Endothelial cell of umbilical vein (primary cell): Measurements from ENCODE around the gene KIAA1191. TPM values are rescaled to one million over a fixed set of nuclear protein-coding genes. Genes with fewer than 3 reads are reported as not detected.

Experiments
- BruUV-seq: library from RNA; stranded (reverse); fragments of 400-500 nt; replicated peaks from 2 replicates; lab custom pipeline; 2021; lab: Mats Ljungman, UMichigan
- CTCF ChIA-PET: fragments of 300-600, 350-600 bp; sonication (Branson Sonifier 250); formaldehyde crosslinking; loops from one replicate; lab custom pipeline; 2021; ENCODE audit warnings: antibody characterized with exemption, inconsistent platforms; lab: Charles Lee
- POLR2A ChIA-PET: fragments of 300-600, 350-600 bp; sonication (Branson Sonifier 250); formaldehyde crosslinking; loops from one replicate; lab custom pipeline; 2021; ENCODE audit warnings: antibody characterized with exemption, inconsistent platforms; lab: Charles Lee
- DNase-seq: peaks from one replicate; pipeline ENCODE4 v3.0.0-alpha.2; 2011; ENCODE audit warnings: low read depth, low spot score
- FAIRE-seq: peaks from 2 replicates; lab custom pipeline; 2011; peaks lifted over from hg19 to GRCh38; lab: Jason Lieb, UNC
- H2AFZ ChIP-seq: 2 replicates; pipeline ENCODE4 v1.6.0; 2012; ENCODE audit warnings: low read depth, low read length, control low read depth, inconsistent platforms
- H3K27ac ChIP-seq: 2 replicates; pipeline ENCODE4 v1.5.1; 2011; ENCODE audit warnings: low read depth, mild to moderate bottlenecking, control low read depth, low read length, moderate library complexity; ENCODE audit not compliant: insufficient read depth
- H3K27me3 ChIP-seq, 2 experiments: 2 replicates each; pipeline versions ENCODE4 v1.6.0 to v1.6.1; 2011; ENCODE audit warnings: low read length in 2 of 2, mixed read lengths in 1 of 2; ENCODE audit not compliant: control insufficient read depth in 2 of 2, insufficient read depth in 2 of 2
- H3K36me3 ChIP-seq, 2 experiments: 2 replicates in 1 of 2; 3 replicates in 1 of 2; pipeline ENCODE4 v1.5.1; 2011; ENCODE audit warnings: low read length in 2 of 2, mild to moderate bottlenecking in 1 of 2, moderate library complexity in 1 of 2; ENCODE audit not compliant: control insufficient read depth in 2 of 2, insufficient read depth in 2 of 2; ENCODE audit errors: extremely low read depth in 1 of 2
- H3K4me1 ChIP-seq: 3 replicates; pipeline ENCODE4 v1.5.1; 2011; ENCODE audit warnings: mild to moderate bottlenecking, low read length; ENCODE audit not compliant: control insufficient read depth, insufficient read depth; ENCODE audit errors: extremely low read depth
- H3K4me2 ChIP-seq: 2 replicates; pipeline ENCODE4 v1.6.1; 2011; ENCODE audit warnings: low read length, control low read depth, mixed read lengths; ENCODE audit not compliant: insufficient read depth
- H3K4me3 ChIP-seq, 3 experiments: fragments of 200-600 bp in 1 of 3; sonication (generic), shearing (Covaris generic) in 1 of 3; replicated peaks in 1 of 3; 2 replicates each; pipeline ENCODE4 v1.5.1; 2011 to 2016; ENCODE audit warnings: control low read depth in 3 of 3, low read length in 3 of 3, mild to moderate bottlenecking in 2 of 3, inconsistent platforms in 1 of 3, low read depth in 1 of 3, moderate library complexity in 1 of 3; ENCODE audit not compliant: insufficient read depth in 1 of 3
- H3K79me2 ChIP-seq: 2 replicates; pipeline ENCODE4 v1.6.0; 2012; ENCODE audit warnings: low read length, inconsistent platforms; ENCODE audit not compliant: control insufficient read depth, insufficient read depth
- H3K9ac ChIP-seq: replicated peaks from 2 replicates; pipeline ENCODE3; 2011; ENCODE audit warnings: low read length, control low read depth; ENCODE audit not compliant: insufficient read depth; ENCODE audit errors: extremely low read depth
- H3K9me1 ChIP-seq: replicated peaks from 3 replicates; pipeline ENCODE4 v1.6.0; 2011; ENCODE audit warnings: mild to moderate bottlenecking, low read length; ENCODE audit not compliant: control insufficient read depth, insufficient read depth; ENCODE audit errors: extremely low read depth
- H3K9me3 ChIP-seq: replicated peaks from 2 replicates; pipeline ENCODE4 v1.5.1; 2012; ENCODE audit warnings: low read length, inconsistent platforms; ENCODE audit not compliant: control insufficient read depth, insufficient read depth
- H4K20me1 ChIP-seq: replicated peaks from 2 replicates; pipeline ENCODE3; 2011; ENCODE audit warnings: mild to moderate bottlenecking, low read length; ENCODE audit not compliant: control insufficient read depth, insufficient read depth; ENCODE audit errors: extremely low read depth
- CTCF ChIP-seq, 2 donors: IDR thresholded peaks; 1 replicate in 1 of 2; 2 replicates in 1 of 2; pipeline ENCODE4 v1.5.1; 2011; ENCODE audit warnings: low read length in 2 of 2, mild to moderate bottlenecking in 2 of 2, moderate library complexity in 2 of 2, control low read depth in 1 of 2, inconsistent platforms in 1 of 2, low read depth in 1 of 2; ENCODE audit not compliant: insufficient read depth in 1 of 2; ENCODE audit errors: extremely low read depth in 1 of 2
- GATA2 ChIP-seq: IDR thresholded peaks from 2 replicates; pipeline ENCODE4 v1.7.0; 2011; ENCODE audit warnings: low read depth, mild to moderate bottlenecking, moderate library complexity, mixed read lengths, low read length; ENCODE audit not compliant: insufficient read length, insufficient read depth
- JUN ChIP-seq: IDR thresholded peaks from 2 replicates; pipeline ENCODE4 v1.6.1; 2011; ENCODE audit warnings: borderline replicate concordance, low read depth; ENCODE audit not compliant: insufficient read length, insufficient read depth
- MYC ChIP-seq: IDR thresholded peaks from one replicate; pipeline ENCODE4 v1.6.1; 2011; ENCODE audit warnings: mild to moderate bottlenecking, low read depth, low read length
- POLR2A ChIP-seq: IDR thresholded peaks from 2 replicates; pipeline ENCODE4 v1.6.1; 2012; ENCODE audit warnings: low read depth, mild to moderate bottlenecking, control low read depth, low read length
- POLR2AphosphoS5 ChIP-seq: IDR thresholded peaks from 2 replicates; pipeline ENCODE4 v1.6.1; 2012; ENCODE audit warnings: low read depth, mild to moderate bottlenecking, control low read depth, low read length, moderate library complexity; ENCODE audit not compliant: insufficient read depth
- dilution Hi-C: fragments of 300-500 bp; cut with MboI; formaldehyde crosslinking; loops from one replicate; pipeline ENCODE4 v1.15.0; 2019; ENCODE audit warnings: low sequenced_read_pairs; ENCODE audit not compliant: extremely low pct_ligation_motif_present
- intact Hi-C: fragments of 100-400 bp; cut with micrococcal nuclease; formaldehyde crosslinking; loops from one replicate; pipeline ENCODE4 v1.10.0; 2022
- polyA plus RNA-seq, 4 experiments: library from polyadenylated mRNA; depleted of rRNA in 3 of 4; stranded (reverse) in 3 of 4; unstranded in 1 of 4; fragments of >200 nt; gene quantifications; 2 replicates each; pipeline versions ENCODE4 v1.2.1 to v1.2.3, GENCODE V29; 2011 to 2012; ENCODE audit warnings: missing spikeins in 1 of 4
- total RNA-seq: library from RNA; stranded (reverse); gene quantifications from 2 replicates; pipeline ENCODE4 v1.2.3, GENCODE V29; 2021

KIAA1191 gene
- total and polyA plus RNA-seq, 2 donors (not counting 3 experiments of a cell fraction or from before 2014, with no cell fraction given): 114 to 116 TPM

DNA sequence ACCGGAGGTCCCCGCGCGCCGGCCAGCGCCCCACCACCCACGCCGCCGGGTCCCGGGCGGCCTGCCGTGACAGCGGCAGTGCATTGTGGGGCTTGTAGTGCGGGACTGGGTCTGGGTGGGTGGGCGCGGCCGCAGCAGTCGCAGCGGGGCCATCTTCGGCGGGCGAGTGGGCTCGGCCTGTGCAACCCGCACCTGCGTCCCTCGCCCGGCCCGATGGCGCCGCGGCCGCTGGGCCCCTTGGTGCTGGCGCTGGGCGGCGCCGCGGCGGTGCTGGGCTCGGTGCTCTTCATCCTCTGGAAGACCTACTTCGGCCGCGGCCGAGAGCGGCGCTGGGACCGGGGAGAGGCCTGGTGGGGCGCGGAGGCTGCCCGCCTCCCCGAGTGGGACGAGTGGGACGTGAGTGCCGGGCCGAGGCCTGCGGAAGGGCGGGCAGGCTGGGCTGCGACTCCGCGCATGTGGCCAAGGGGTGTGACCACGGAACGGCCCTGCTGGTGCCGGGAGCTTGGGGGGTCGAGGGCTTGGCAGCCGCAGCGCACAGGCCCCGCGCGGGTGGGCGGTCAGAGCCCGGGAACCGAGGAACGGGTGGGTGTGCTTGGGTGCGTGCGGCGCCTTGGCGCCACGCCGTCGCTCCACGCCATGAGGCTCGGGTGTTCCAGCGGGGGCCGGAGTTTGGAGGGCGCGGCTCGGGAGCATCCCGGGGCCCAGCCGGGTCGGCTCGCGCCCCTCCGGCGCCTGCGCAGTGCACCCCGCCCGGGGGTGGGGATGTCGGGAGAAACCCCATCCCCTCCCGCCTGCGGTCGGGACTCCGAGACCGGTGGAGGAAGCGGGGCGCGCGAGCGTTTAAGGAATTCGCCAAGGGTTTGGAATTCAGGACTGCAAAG is 4.0 kb upstream of the KIAA1191 start, which contains the start of gene ARL10:
ARL10 (plus strand) TSS at position 137 of the 881 bp plus-strand sequence; CDS start at position 214, 77 bp downstream.
- H3K4me2 ChIP-seq: peak within 1 kb of the TSS; percentile 83
- FAIRE-seq (peak; percentile 67), DNase-seq (peak; percentile 48)
- CTCF ChIA-PET: interaction anchor here (0.9 kb wide), 1 partner anchor 171 kb away, joined by 3 read pairs; no protein-coding TSS in a partner anchor
- dilution Hi-C loops: no loop called here
- peak within 1 kb of the TSS; percentile 95 for H2AFZ ChIP-seq
- H3K4me1 ChIP-seq: peaks cover 13% of the 10 kb centered on the region
- H4K20me1 ChIP-seq: no peaks in the 10 kb centered on the region
- no peaks in the 10 kb centered on the region for H3K27me3 ChIP-seq
- H3K79me2 ChIP-seq: peaks cover 9% of the 10 kb centered on the region
- H3K9me3 ChIP-seq: no peaks in the 10 kb centered on the region
- no peak within 1 kb of the TSS for H3K27ac ChIP-seq
- POLR2A ChIA-PET: no interaction called here
- peaks cover 0 to 15% of the 10 kb centered on the region in 2 experiments for H3K36me3 ChIP-seq
- intact Hi-C loops: loop anchor here (1.0 to 10.0 kb wide), 2 partner anchors 23 to 131 kb away; partner anchors contain the start of genes HIGD2A, NOP16 and SIMC1
- peak within 1 kb of the TSS; percentile 43 to 97 (median 72) for H3K4me3 ChIP-seq
- H3K9ac ChIP-seq: peak within 1 kb of the TSS; percentile 58
- no peaks in the 10 kb centered on the region for H3K9me1 ChIP-seq
- BruUV-seq: no TSS peak
- TF ChIP-seq POLR2A (no peak), GATA2 (no peak), JUN (no peak), CTCF (IDR thresholded peaks at IDR 0.05; ENCODE audit: extremely low read depth in 1 of 2, insufficient read depth in 1 of 2, low read depth in 1 of 2, low read length in 2 of 2) (no peak), POLR2AphosphoS5 (peak; percentile 39), MYC (no peak)
